Coronary artery (tissue), 2 donors: ENCODE data around the gene TMEM53.

Source experiments
- DNase-seq: peaks from one replicate; pipeline ENCODE4 v3.0.0-alpha.2; 2017; ENCODE audit warnings: low spot score
- H3K27ac ChIP-seq, 2 donors: fragments of 200-600 bp; sonication (generic); one replicate each; pipeline ENCODE4 v1.5.1; 2016 to 2019
- H3K4me3 ChIP-seq: fragments of 200-600 bp; sonication (generic); 2 replicates; pipeline ENCODE4 v1.5.1; 2016; ENCODE audit warnings: mild to moderate bottlenecking, moderate library complexity
- TF ChIP-seq, protein P1 (sequence below): fragments of 200-600 bp; sonication (generic); IDR thresholded peaks from one replicate; pipeline ENCODE4 v1.5.1; 2019; ENCODE audit warnings: antibody characterized with exemption

The TMEM53 gene

GRCh38 chr1:44648529-44649250 is 25.6 kb downstream of the TMEM53 start:
- Histone ChIP-seq H3K4me3 (no peak overlapping the region), H3K27ac (no peak overlapping the region)
- DNase-seq: no peak
- TF ChIP-seq, protein P1, sequence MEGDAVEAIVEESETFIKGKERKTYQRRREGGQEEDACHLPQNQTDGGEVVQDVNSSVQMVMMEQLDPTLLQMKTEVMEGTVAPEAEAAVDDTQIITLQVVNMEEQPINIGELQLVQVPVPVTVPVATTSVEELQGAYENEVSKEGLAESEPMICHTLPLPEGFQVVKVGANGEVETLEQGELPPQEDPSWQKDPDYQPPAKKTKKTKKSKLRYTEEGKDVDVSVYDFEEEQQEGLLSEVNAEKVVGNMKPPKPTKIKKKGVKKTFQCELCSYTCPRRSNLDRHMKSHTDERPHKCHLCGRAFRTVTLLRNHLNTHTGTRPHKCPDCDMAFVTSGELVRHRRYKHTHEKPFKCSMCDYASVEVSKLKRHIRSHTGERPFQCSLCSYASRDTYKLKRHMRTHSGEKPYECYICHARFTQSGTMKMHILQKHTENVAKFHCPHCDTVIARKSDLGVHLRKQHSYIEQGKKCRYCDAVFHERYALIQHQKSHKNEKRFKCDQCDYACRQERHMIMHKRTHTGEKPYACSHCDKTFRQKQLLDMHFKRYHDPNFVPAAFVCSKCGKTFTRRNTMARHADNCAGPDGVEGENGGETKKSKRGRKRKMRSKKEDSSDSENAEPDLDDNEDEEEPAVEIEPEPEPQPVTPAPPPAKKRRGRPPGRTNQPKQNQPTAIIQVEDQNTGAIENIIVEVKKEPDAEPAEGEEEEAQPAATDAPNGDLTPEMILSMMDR: no peak

DNA sequence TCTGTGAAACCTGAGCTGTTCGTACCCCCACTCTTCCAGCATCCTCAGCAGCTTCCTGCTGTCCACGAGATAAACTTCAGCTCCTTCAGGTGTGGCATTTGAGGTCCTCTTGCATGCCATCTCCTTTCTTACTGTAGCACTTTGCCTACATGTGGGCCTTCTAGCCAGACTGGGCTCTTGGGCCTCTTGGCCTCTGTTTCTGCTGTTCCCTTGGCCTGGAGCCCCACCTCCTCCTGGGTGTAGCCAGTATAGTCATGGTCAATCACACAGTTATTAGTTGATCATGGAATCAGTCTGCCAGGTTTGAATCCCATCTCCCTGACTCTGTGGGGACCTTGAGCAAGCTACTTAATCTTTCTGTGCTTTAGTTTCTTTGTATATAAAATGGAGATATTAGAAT is 26.4 kb downstream of the TMEM53 start:
- Histone ChIP-seq H3K4me3 (no peak overlapping the region), H3K27ac (no peak overlapping the region)
- TF ChIP-seq, protein P1: no peak
- DNase-seq: no peak

DNA sequence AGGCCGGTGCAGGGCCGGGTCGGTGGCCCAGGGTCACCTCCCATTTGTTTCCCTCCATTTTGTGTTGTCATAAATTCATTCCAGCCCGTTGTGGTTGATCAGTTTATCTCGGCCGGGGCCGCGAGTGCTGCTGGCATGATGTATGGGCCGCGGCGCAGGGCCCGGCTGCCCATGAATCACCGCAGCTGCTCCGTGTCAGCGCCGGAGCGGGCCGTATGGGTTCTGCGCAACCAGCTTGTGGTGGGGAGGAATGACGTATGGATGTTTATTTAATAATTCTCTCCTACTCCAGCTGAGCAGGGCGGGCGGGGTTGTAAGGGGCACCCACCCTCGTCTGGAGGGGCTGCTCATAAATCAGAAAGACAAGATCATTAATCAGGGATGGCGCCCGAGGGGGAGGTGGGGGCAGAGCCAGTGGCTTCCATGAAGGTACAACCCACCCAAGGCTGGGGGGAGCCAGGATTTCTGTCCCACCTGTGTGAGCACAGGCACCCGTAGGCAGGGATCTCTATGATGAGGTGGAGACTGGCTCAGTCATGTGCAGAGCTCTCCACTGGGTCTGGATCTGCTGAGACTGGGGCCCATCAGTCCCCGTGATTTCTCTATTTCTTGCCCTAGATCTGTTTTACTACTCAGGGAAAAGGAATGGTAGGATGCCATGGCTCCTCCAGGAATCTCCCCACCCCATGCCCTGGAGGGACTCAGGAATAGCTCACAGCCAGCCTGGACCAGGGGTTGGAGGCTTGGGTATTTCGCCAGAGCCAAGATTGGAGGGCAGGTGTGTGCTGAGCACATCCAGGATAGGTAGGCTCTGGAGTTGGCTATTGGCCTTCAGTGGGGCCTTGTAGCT is 27.8 kb downstream of the TMEM53 start:
- TF ChIP-seq, protein P1: no peak
- Histone ChIP-seq H3K27ac (no peak overlapping the region), H3K4me3 (no peak overlapping the region)
- no peak for DNase-seq

- no peak overlapping the region for H3K4me3 ChIP-seq
- H3K27ac ChIP-seq: peak overlapping the region; percentile 25 to 37
- no peak for DNase-seq
- TF ChIP-seq, protein P1: no peak
Measured at GRCh38 chr1:44645476-44646244, 28.6 kb downstream of the TMEM53 start.

DNA sequence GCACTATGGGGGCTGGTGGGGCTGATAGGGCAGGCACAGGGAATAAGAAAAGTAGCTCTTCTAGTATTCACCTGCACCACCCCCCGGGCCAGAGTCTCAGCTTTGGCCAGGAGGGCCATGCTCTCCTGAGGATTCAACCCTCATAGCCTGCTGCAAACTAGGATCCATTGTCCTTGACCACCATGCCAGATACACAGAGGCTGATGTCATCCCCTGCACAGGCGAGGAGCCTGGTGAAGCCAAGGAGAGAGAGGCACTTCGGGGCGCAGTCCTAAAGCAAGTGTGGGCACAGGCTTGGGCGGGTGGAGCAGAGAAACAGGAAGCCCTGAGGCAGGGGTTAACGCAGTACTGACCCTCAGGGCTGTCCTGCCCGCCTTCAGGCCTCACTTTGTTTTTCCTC is 29.5 kb downstream of the TMEM53 start:
- TF ChIP-seq, protein P1: no peak
- DNase-seq: no peak

DNA sequence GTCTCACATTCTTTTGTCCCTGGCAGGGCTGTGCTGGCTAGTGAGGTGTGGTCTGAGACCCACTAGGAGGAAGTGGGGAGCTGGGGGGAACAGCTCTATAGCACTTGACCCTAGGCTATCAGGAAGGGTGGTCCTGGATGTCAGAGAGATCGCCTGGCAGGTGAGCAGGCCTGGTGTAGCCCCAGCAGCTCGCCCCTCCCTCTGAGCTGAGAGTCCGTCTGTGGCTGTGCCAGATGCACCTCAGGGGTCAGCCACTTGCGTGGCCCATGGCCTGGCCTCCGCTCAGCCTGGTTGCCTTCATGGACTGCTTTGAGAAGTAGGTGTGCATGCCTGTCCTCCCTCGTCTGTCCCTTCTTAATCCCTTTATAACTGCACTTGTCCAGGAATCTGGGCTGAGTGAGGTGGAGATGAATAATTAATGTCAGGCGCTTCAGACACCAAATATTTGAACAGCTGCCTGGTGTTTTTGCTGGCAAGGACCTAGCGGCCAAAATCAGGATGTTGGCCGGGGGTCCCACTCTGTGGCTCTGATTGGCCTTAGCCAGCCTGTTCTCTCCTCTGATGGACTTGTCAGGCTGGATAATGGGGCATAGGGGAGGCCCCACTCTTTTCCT is 30.5 kb downstream of the TMEM53 start:
- DNase-seq: no peak
- Histone ChIP-seq H3K27ac (no peak overlapping the region), H3K4me3 (no peak overlapping the region)
- TF ChIP-seq, protein P1: no peak

More for the DNA sequence above, 29.5 kb downstream of the TMEM53 start:
- Histone ChIP-seq H3K27ac (no peak overlapping the region), H3K4me3 (no peak overlapping the region)
